CD4-positive, alpha-beta memory T cell (primary cell): ENCODE measurements around the gene AFMID. TPM values are rescaled to one million over a fixed set of nuclear protein-coding genes. Genes with fewer than 3 reads are reported as not detected.

Experiments used
- CTCF ChIA-PET: fragments of 350-600 bp; sonication (Branson Sonifier 250); formaldehyde crosslinking; loops from one replicate; lab custom pipeline; 2021; ENCODE audit warnings: inconsistent platforms; ENCODE audit not compliant: partially characterized antibody; lab: Charles Lee
- POLR2A ChIA-PET: fragments of 350-600 bp; sonication (Branson Sonifier 250); formaldehyde crosslinking; loops from one replicate; lab custom pipeline; 2021; ENCODE audit not compliant: partially characterized antibody; lab: Charles Lee
- DNase-seq, 5 donors: peaks; one replicate each; pipeline versions ENCODE4 v3.0.0 to v3.0.0-alpha.2; 2020 to 2022; ENCODE audit warnings: mixed read lengths in 1 of 5
- H3K27ac ChIP-seq: one replicate; pipeline ENCODE4 v1.7.0; 2013; ENCODE audit warnings: low read depth, low read length
- H3K27me3 ChIP-seq: 2 replicates; pipeline ENCODE4 v1.7.0; 2013; ENCODE audit warnings: mild to moderate bottlenecking, low read length, moderate library complexity; ENCODE audit not compliant: insufficient read depth
- H3K36me3 ChIP-seq: 2 replicates; pipeline ENCODE4 v1.7.0; 2013; ENCODE audit warnings: mild to moderate bottlenecking, low read length, moderate library complexity; ENCODE audit not compliant: insufficient read depth
- H3K4me1 ChIP-seq: 2 replicates; pipeline ENCODE4 v1.7.0; 2013; ENCODE audit warnings: mild to moderate bottlenecking, low read length, moderate library complexity; ENCODE audit not compliant: insufficient read depth
- H3K4me3 ChIP-seq, 2 donors: one replicate each; pipeline ENCODE4 v1.7.0; 2013; ENCODE audit warnings: low read length in 2 of 2, mild to moderate bottlenecking in 1 of 2
- H3K9me3 ChIP-seq, 2 donors: one replicate each; pipeline ENCODE4 v1.7.0; 2013; ENCODE audit warnings: low read length in 2 of 2, control low read depth in 1 of 2; ENCODE audit not compliant: control insufficient read depth in 1 of 2
- H3K27ac Mint-ChIP-seq, 7 donors: one replicate each; pipeline ENCODE4 v1.8.0; 2020 to 2021; ENCODE audit warnings: mixed read lengths in 7 of 7, mild to moderate bottlenecking in 6 of 7, inconsistent platforms in 3 of 7, moderate library complexity in 3 of 7
- H3K27me3 Mint-ChIP-seq, 2 donors: one replicate each; pipeline ENCODE4 v1.8.0; 2020 to 2021; ENCODE audit warnings: mixed read lengths in 2 of 2
- H3K36me3 Mint-ChIP-seq, 2 donors: one replicate each; pipeline ENCODE4 v1.8.0; 2020 to 2021; ENCODE audit warnings: mixed read lengths in 2 of 2, inconsistent platforms in 1 of 2, mild to moderate bottlenecking in 1 of 2
- H3K4me1 Mint-ChIP-seq, 4 donors: one replicate each; pipeline ENCODE4 v1.8.0; 2020 to 2021; ENCODE audit warnings: mixed read lengths in 4 of 4, mild to moderate bottlenecking in 1 of 4
- H3K4me3 Mint-ChIP-seq, 8 donors: one replicate each; pipeline ENCODE4 v1.8.0; 2020 to 2021; ENCODE audit warnings: mixed read lengths in 8 of 8, mild to moderate bottlenecking in 7 of 8, moderate library complexity in 6 of 8, inconsistent platforms in 3 of 8
- H3K9me3 Mint-ChIP-seq, 8 donors: one replicate each; pipeline ENCODE4 v1.8.0; 2020 to 2021; ENCODE audit warnings: mixed read lengths in 8 of 8, mild to moderate bottlenecking in 5 of 8, inconsistent platforms in 3 of 8, moderate library complexity in 1 of 8
- intact Hi-C: fragments of 100-400 bp; cut with micrococcal nuclease; formaldehyde crosslinking; loops from one replicate; pipeline ENCODE4 v1.15.1; 2023
- polyA plus RNA-seq, 2 donors: library from polyadenylated mRNA; unstranded; fragments of 300-500 nt; fragmentation: Illumina TruSeq; gene quantifications; one replicate each; pipeline ENCODE4 v1.2.3, GENCODE V29; 2021
- total RNA-seq, 2 experiments: library from RNA; stranded (reverse); gene quantifications; one replicate each; pipeline ENCODE4 v1.2.3, GENCODE V29; 2021

The AFMID gene
- total and polyA plus RNA-seq, 4 experiments from 2014 or later: 2.2 to 3.8 (median 3.6) TPM; not detected in 1

DNA sequence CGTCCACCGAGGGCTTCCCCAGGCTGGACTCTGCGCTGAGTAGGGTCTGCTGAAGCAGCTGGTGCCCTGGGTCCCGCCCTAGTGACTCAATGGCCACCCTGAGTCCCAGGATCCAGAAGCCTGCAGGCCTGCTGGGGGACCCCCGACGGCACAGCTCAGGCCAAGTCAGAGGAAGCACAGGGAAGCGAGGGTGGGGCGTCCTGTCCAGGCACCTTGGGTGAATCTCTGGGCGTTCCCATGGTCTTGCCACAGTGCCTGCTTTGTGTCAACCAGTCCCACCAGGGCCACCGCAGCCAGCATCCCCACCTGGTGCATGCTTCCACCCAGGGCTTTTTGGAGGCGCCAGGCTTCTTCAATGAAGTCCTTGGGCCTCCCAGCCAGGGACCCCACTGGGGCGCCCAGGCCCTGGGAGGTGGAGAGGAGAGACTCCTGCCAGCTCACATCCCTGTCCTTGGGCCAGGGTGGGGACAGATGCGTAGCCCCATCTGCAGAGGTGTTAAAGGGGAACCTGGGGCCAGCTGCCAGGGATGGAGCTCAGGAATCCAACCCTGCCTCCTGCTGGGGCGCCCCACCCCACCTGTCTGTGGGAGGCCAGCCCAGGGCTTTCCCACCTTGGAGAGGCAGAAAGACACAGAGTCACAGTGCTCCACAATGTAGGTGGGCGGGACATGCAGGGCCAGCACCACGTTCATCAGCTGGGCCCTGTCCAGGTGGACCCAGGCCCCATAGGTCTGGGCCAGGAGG is 62.1 kb downstream of the AFMID start:
- Mint-ChIP-seq H3K27ac (peak overlapping the region in 1 of 7 donors; percentile 80), H3K4me1 (peaks cover 26 to 40% (median 31%) of the 10 kb centered on the region in 4 donors), H3K9me3 (peaks cover 0 to 2% (median 0%) of the 10 kb centered on the region in 8 donors), H3K27me3 (no peaks in the 10 kb centered on the region), H3K4me3 (peak overlapping the region in 2 of 8 donors; percentile 52 to 56), H3K36me3 (peaks cover 0 to 2% of the 10 kb centered on the region in 2 donors)
- Histone ChIP-seq H3K27ac (no peak overlapping the region), H3K4me1 (peaks cover 39% of the 10 kb centered on the region), H3K27me3 (no peaks in the 10 kb centered on the region), H3K9me3 (no peaks in the 10 kb centered on the region), H3K4me3 (no peak overlapping the region), H3K36me3 (no peaks in the 10 kb centered on the region)
- POLR2A ChIA-PET: interaction anchor here (0.5 to 3.9 kb wide), 3 partner anchors 133 to 727 kb away, joined by 3 to 30 read pairs (median 3); no protein-coding TSS in a partner anchor
- intact Hi-C loops: no loop called here
- CTCF ChIA-PET: interaction anchor here (0.8 to 4.9 kb wide), 13 partner anchors 10 to 460 kb away, joined by 3 to 87 read pairs (median 4); no protein-coding TSS in a partner anchor
- DNase-seq: no peak

- Histone ChIP-seq H3K36me3 (no peaks in the 10 kb centered on the region), H3K27me3 (no peaks in the 10 kb centered on the region), H3K4me1 (peaks cover 46% of the 10 kb centered on the region), H3K27ac (no peak overlapping the region), H3K4me3 (no peak overlapping the region), H3K9me3 (no peaks in the 10 kb centered on the region)
- Mint-ChIP-seq H3K9me3 (peaks cover 0 to 5% (median 0%) of the 10 kb centered on the region in 8 donors), H3K27me3 (peaks cover 0 to 1% of the 10 kb centered on the region in 2 donors), H3K4me1 (peaks cover 31 to 47% (median 36%) of the 10 kb centered on the region in 4 donors), H3K36me3 (peaks cover 0 to 2% of the 10 kb centered on the region in 2 donors), H3K27ac (peak overlapping the region in 2 of 7 donors; percentile 52 to 80), H3K4me3 (peak overlapping the region in 2 of 8 donors; percentile 52 to 56)
- DNase-seq: no peak
- intact Hi-C loops: loop anchor here (5.0 kb wide), 2 partner anchors 92 to 118 kb away; partner anchors contain the start of gene TMC8
- ChIA-PET CTCF (interaction anchor here (0.7 to 4.9 kb wide), 27 partner anchors 9 to 231 kb away, joined by 3 to 87 read pairs (median 4); partner anchors contain the start of gene PGS1), POLR2A (interaction anchor here (0.8 to 3.9 kb wide), 10 partner anchors 13 to 292 kb away, joined by 3 to 30 read pairs (median 4); partner anchors contain the start of genes TMC8 and TNRC6C)
Observed at GRCh38 chr17:78249818-78250806, 63.0 kb downstream of the AFMID start.

DNA sequence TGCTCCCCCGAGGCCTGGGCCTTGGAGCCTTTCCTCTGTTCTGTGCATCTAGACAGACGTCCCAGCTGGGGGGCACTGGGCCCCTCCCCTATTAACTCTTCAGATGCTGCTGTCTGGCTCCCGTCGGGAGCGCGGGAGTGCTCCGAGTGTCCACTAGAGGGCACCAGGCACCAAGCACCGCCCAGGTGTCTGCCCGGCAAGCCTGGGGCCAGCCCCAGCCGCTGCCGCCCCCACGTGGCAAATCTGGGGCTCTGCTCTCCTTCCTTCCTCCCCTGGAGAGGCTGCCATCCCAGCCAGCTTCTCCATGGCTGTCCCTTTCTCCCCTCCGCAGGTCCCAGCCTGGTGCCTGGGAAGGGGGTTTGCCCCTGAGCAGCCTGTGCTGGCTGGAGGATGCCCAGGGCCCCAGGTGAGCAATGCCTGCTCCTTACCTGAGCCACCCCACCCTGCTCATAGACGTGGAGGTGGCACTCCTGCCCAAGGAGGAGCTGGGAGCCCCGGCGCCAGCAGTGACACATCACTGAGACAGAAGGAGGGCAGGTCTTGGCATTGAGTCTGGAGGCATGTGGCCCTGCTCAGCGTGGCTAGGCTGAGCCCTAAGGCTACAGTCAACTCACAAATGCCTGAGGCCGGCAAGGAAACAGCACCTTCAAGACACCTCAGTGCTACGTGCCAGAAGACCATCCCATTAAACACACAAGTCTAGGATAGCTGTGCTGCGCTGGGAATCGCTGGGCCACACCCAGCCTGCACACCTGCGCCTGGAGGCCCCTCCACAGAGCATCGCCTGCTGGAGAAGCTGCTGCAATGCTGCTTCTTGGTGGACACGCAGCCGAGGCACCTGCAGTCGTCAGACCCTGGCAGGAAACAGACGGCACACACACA is 64.0 kb downstream of the AFMID start:
- Histone ChIP-seq H3K27ac (peak overlapping the region; percentile 61), H3K36me3 (no peaks in the 10 kb centered on the region), H3K9me3 (no peaks in the 10 kb centered on the region), H3K4me1 (peaks cover 56% of the 10 kb centered on the region), H3K4me3 (peak overlapping the region; percentile 54 to 65), H3K27me3 (no peaks in the 10 kb centered on the region)
- Mint-ChIP-seq H3K4me3 (peak overlapping the region; percentile 82 to 94 (median 88)), H3K36me3 (peaks cover 0 to 2% of the 10 kb centered on the region in 2 donors), H3K4me1 (peaks cover 31 to 58% (median 44%) of the 10 kb centered on the region in 4 donors), H3K9me3 (peaks cover 0 to 5% (median 0%) of the 10 kb centered on the region in 8 donors), H3K27me3 (peaks cover 0 to 1% of the 10 kb centered on the region in 2 donors), H3K27ac (peak overlapping the region; percentile 96 to 99 (median 98))
- intact Hi-C loops: loop anchor here (1.0 to 5.0 kb wide), 7 partner anchors 38 to 232 kb away; partner anchors contain the start of genes SOCS3 and TMC8
- POLR2A ChIA-PET: interaction anchor here (0.8 to 3.9 kb wide), 25 partner anchors 12 to 293 kb away, joined by 3 to 30 read pairs (median 4); partner anchors contain the start of genes AFMID, SOCS3, TK1 and TMC8
- CTCF ChIA-PET: interaction anchor here (0.7 to 4.9 kb wide), 33 partner anchors 8 to 232 kb away, joined by 3 to 87 read pairs (median 4); partner anchors contain the start of gene TMC8
- peak; percentile 75 to 85 (median 80) for DNase-seq

DNA sequence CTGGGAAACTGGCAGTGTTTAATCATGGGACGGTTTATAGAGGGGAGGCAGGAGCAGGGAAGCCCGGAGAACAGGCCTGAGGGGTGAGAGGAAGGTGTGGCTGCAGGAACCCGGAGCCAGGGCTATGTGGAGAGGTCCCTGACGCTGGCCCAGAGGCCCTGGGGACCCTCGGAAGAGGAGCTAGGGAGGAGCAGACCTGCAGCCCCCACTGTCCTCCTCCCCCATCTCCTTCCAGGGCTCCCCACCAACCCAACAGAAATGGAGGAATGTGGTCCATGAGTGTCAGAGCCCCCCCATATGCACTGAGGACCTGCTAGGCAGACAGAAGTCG is 64.6 kb downstream of the AFMID start:
- Mint-ChIP-seq H3K4me3 (peak overlapping the region; percentile 82 to 94 (median 88)), H3K27ac (peak overlapping the region; percentile 96 to 99 (median 98)), H3K27me3 (peaks cover 0 to 1% of the 10 kb centered on the region in 2 donors), H3K4me1 (peaks cover 31 to 59% (median 46%) of the 10 kb centered on the region in 4 donors), H3K9me3 (peaks cover 0 to 5% (median 0%) of the 10 kb centered on the region in 8 donors), H3K36me3 (peaks cover 0 to 2% of the 10 kb centered on the region in 2 donors)
- no peaks in the 10 kb centered on the region for H3K36me3 ChIP-seq
- H3K27me3 ChIP-seq: no peaks in the 10 kb centered on the region
- H3K4me3 ChIP-seq: peak overlapping the region; percentile 54 to 65
- intact Hi-C loops: loop anchor here (1.0 to 5.0 kb wide), 9 partner anchors 21 to 232 kb away; partner anchors contain the start of genes BIRC5, SOCS3 and TMC8
- peaks cover 62% of the 10 kb centered on the region for H3K4me1 ChIP-seq
- H3K9me3 ChIP-seq: no peaks in the 10 kb centered on the region
- peak overlapping the region; percentile 61 for H3K27ac ChIP-seq
- ChIA-PET POLR2A (interaction anchor here (0.9 to 3.9 kb wide), 24 partner anchors 11 to 293 kb away, joined by 3 to 30 read pairs (median 4); partner anchors contain the start of genes AFMID, SOCS3, TK1 and TMC8), CTCF (interaction anchor here (0.7 to 4.9 kb wide), 29 partner anchors 7 to 233 kb away, joined by 3 to 87 read pairs (median 4); partner anchors contain the start of gene TMC8)
- no peak for DNase-seq

DNA sequence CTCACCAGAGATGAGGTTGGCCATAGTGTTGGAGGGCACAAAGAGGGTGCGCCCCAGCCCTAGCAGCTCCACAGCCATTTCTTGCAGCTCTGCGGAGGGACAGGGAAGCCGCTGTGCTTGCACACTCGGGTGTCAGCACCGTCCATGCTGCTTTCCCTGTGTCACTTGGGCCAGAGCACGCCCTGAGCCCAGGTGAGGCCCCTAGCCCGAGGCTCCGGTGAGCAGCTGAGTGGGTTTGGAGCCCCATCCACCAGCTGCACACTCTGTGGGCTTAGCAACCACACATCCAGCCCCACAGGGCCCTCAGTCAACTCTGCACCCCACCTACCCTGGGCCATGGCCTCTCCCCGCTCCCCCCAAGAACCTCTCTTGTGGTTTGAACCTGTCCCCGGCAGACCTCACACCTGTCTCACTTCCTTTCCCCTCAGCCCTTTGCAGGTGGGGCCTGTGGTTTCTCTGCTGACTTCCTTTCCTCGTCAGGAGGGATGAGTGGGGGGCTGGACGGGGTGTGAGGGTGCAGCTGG is 65.0 kb downstream of the AFMID start:
- CTCF ChIA-PET: interaction anchor here (1.0 to 4.9 kb wide), 20 partner anchors 7 to 233 kb away, joined by 3 to 87 read pairs (median 6); no protein-coding TSS in a partner anchor
- Mint-ChIP-seq H3K4me3 (peak overlapping the region; percentile 82 to 94 (median 88)), H3K9me3 (peaks cover 0 to 5% (median 0%) of the 10 kb centered on the region in 8 donors), H3K27ac (peak overlapping the region; percentile 96 to 99 (median 98)), H3K27me3 (peaks cover 0 to 1% of the 10 kb centered on the region in 2 donors), H3K36me3 (peaks cover 0 to 2% of the 10 kb centered on the region in 2 donors), H3K4me1 (peaks cover 31 to 60% (median 46%) of the 10 kb centered on the region in 4 donors)
- Histone ChIP-seq H3K27me3 (no peaks in the 10 kb centered on the region), H3K4me3 (peak overlapping the region; percentile 54 to 65), H3K36me3 (no peaks in the 10 kb centered on the region), H3K27ac (peak overlapping the region; percentile 61), H3K9me3 (no peaks in the 10 kb centered on the region), H3K4me1 (peaks cover 66% of the 10 kb centered on the region)
- POLR2A ChIA-PET: interaction anchor here (0.6 to 3.9 kb wide), 27 partner anchors 11 to 294 kb away, joined by 3 to 30 read pairs (median 4); partner anchors contain the start of genes SOCS3, TMC8 and TNRC6C
- intact Hi-C loops: loop anchor here (2.0 to 5.0 kb wide), 4 partner anchors 21 to 120 kb away; partner anchors contain the start of genes BIRC5 and TMC8
- peak; percentile 91 to 96 (median 92) for DNase-seq
